Measurements from ENCODE around the gene KSR2.

DNA sequence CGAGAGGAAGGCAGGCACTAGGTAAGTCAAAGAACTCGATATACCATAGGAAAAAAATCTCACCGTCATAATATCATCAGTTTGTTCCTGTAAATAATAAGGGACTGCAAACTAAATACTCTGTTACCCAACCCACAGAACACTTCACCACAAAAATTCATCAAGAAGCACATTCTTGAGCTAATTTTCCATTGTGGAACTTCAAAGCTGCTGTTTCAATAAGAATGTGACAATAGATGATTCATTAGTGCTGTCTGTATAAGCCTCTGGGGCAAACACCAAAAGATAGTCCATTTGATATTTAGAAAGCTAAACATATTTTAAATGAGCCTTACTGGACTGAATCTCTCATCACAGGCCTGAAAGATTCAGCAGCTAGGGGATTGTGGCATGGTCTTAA lies 219.4 kb downstream of the KSR2 start:
- TF ChIP-seq, protein P1, sequence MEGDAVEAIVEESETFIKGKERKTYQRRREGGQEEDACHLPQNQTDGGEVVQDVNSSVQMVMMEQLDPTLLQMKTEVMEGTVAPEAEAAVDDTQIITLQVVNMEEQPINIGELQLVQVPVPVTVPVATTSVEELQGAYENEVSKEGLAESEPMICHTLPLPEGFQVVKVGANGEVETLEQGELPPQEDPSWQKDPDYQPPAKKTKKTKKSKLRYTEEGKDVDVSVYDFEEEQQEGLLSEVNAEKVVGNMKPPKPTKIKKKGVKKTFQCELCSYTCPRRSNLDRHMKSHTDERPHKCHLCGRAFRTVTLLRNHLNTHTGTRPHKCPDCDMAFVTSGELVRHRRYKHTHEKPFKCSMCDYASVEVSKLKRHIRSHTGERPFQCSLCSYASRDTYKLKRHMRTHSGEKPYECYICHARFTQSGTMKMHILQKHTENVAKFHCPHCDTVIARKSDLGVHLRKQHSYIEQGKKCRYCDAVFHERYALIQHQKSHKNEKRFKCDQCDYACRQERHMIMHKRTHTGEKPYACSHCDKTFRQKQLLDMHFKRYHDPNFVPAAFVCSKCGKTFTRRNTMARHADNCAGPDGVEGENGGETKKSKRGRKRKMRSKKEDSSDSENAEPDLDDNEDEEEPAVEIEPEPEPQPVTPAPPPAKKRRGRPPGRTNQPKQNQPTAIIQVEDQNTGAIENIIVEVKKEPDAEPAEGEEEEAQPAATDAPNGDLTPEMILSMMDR (IDR thresholded peaks at IDR 0.05) = no peak
- TF ChIP-seq POLR2A (IDR thresholded peaks at IDR 0.05) = no peak

All from testis (tissue), 2 donors.